Keratinocyte (primary cell): ENCODE results near the gene TUBB2B. TPM values are rescaled to one million over a fixed set of nuclear protein-coding genes. Genes with fewer than 3 reads are reported as not detected.

Experiments used
- DNase-seq: peaks from one replicate; pipeline ENCODE4 v3.0.0-alpha.2; 2011; ENCODE audit warnings: low read depth, missing footprints, low spot score
- FAIRE-seq: peaks from 2 replicates; lab custom pipeline; 2011; peaks lifted over from hg19 to GRCh38; lab: Jason Lieb, UNC
- H2AFZ ChIP-seq: 2 replicates; pipeline ENCODE4 v1.6.0; 2012; ENCODE audit warnings: low read length, control low read depth, inconsistent platforms; ENCODE audit not compliant: control insufficient read depth
- H3K27ac ChIP-seq: 2 replicates; pipeline ENCODE4 v1.5.1; 2011; ENCODE audit warnings: low read length; ENCODE audit not compliant: control insufficient read depth, insufficient read depth
- H3K27me3 ChIP-seq: 3 replicates; pipeline ENCODE4 v1.6.0; 2011; ENCODE audit warnings: low read length; ENCODE audit not compliant: control insufficient read depth, insufficient read depth; ENCODE audit errors: extremely low read depth
- H3K36me3 ChIP-seq, 2 experiments: 2 replicates in 1 of 2; 3 replicates in 1 of 2; pipeline ENCODE4 v1.5.1; 2011; ENCODE audit warnings: low read length in 2 of 2, mild to moderate bottlenecking in 1 of 2; ENCODE audit not compliant: control insufficient read depth in 2 of 2, insufficient read depth in 2 of 2; ENCODE audit errors: extremely low read depth in 1 of 2
- H3K4me1 ChIP-seq: 3 replicates; pipeline ENCODE4 v1.5.1; 2011; ENCODE audit warnings: low read length; ENCODE audit not compliant: control insufficient read depth, insufficient read depth; ENCODE audit errors: extremely low read depth
- H3K4me2 ChIP-seq: 3 replicates; pipeline ENCODE4 v1.6.0; 2011; ENCODE audit warnings: low read depth, low read length; ENCODE audit not compliant: control insufficient read depth, insufficient read depth; ENCODE audit errors: extremely low read depth
- H3K4me3 ChIP-seq, 3 experiments: fragments of 200-600 bp in 1 of 3; sonication (generic) in 1 of 3; 2 replicates in 2 of 3; 3 replicates in 1 of 3; pipeline ENCODE4 v1.5.1; 2011 to 2016; ENCODE audit warnings: low read length in 3 of 3, mild to moderate bottlenecking in 3 of 3, control low read depth in 2 of 3, inconsistent platforms in 1 of 3, low read depth in 1 of 3, mixed read lengths in 1 of 3, mixed run types in 1 of 3, moderate library complexity in 1 of 3; ENCODE audit not compliant: control insufficient read depth in 2 of 3, insufficient read depth in 2 of 3; ENCODE audit errors: extremely low read depth in 1 of 3
- H3K79me2 ChIP-seq: 2 replicates; pipeline ENCODE4 v1.6.0; 2012; ENCODE audit warnings: low read length; ENCODE audit not compliant: control insufficient read depth, insufficient read depth
- H3K9ac ChIP-seq: 3 replicates; pipeline ENCODE4 v1.6.0; 2011; ENCODE audit warnings: low read length; ENCODE audit not compliant: control insufficient read depth, insufficient read depth; ENCODE audit errors: extremely low read depth
- H3K9me1 ChIP-seq: 3 replicates; pipeline ENCODE4 v1.6.0; 2011; ENCODE audit warnings: low read length; ENCODE audit not compliant: control insufficient read depth, insufficient read depth; ENCODE audit errors: extremely low read depth
- H3K9me3 ChIP-seq: 2 replicates; pipeline ENCODE4 v1.5.1; 2012; ENCODE audit warnings: low read depth, low read length; ENCODE audit not compliant: control insufficient read depth
- H4K20me1 ChIP-seq: 3 replicates; pipeline ENCODE4 v1.6.0; 2011; ENCODE audit warnings: low read length; ENCODE audit not compliant: control insufficient read depth, insufficient read depth; ENCODE audit errors: extremely low read depth
- EZH2 ChIP-seq: IDR thresholded peaks from one replicate; pipeline ENCODE4 v1.6.1; 2012; ENCODE audit warnings: inconsistent platforms, mild to moderate bottlenecking, low read length, moderate library complexity
- dilution Hi-C: fragments of 300-500 bp; cut with MboI; formaldehyde crosslinking; loops from one replicate; pipeline ENCODE4 v1.7.0; 2020; ENCODE audit warnings: low sequenced_read_pairs; ENCODE audit not compliant: extremely low pct_ligation_motif_present
- polyA plus RNA-seq, 5 experiments: library from polyadenylated mRNA; depleted of rRNA in 3 of 5; stranded (reverse) in 3 of 5; stranded (forward) in 1 of 5; unstranded in 1 of 5; fragments of >200 nt; gene quantifications; 1 replicate in 1 of 5; 2 replicates in 3 of 5; 3 replicates in 1 of 5; pipeline versions ENCODE4 v1.2.1 to v1.2.3, GENCODE V29; 2011 to 2012; ENCODE audit warnings: missing spikeins in 2 of 5, low read depth in 1 of 5, low replicate concordance in 1 of 5
- TF ChIP-seq, protein P1 (sequence below), 3 experiments: IDR thresholded peaks in 1 of 3; conservative IDR thresholded peaks in 1 of 3; optimal IDR thresholded peaks in 1 of 3; 2 replicates in 2 of 3; 3 replicates in 1 of 3; pipeline versions ENCODE3 to v1.5.1; 2011; ENCODE audit warnings: low read length in 3 of 3, mild to moderate bottlenecking in 3 of 3, moderate library complexity in 2 of 3, control low read depth in 1 of 3, inconsistent platforms in 1 of 3; ENCODE audit not compliant: insufficient read depth in 2 of 3; ENCODE audit errors: extremely low read depth in 1 of 3

Gene TUBB2B
- polyA plus RNA-seq, 1 donor (not counting 4 experiments of a cell fraction or from before 2014, with no cell fraction given) = not detected

DNA sequence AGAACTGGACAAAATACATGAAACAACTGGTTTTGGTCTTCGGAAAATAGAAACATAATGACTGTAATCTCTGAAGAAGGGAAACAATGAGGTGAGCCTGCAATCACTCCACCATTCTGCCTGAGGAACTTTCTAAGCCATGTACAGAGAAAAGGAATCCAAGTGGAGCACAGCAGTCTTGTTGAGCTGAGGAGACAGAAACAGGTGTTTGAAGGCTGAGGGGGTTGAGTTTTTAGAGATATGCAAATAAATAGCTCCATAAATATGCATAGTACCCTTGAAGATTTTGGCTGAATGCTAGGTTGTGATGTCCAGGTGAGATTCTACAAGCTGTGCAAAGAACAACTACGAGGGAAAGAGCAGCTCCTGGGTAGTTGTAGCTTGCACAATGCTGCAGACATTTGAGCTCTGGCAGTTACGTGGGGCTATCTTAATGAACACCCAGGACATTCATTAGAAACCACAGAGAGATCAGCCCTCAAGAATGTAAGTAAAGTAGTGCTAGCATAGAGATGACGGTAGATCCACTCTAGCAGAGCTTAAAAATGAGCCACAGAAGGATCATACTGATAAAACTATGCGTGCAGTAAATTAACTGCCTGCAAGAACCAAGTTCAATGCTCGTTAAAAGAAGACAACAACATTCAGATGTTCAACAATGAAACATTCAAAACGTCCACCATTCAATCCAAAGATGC is 24.3 kb downstream of the TUBB2B start:
- Histone ChIP-seq H3K27me3 (no peaks in the 10 kb centered on the region), H4K20me1 (no peaks in the 10 kb centered on the region), H3K4me3 (no peak overlapping the region), H3K79me2 (no peaks in the 10 kb centered on the region), H2AFZ (no peak overlapping the region), H3K4me2 (no peak overlapping the region), H3K9me3 (no peaks in the 10 kb centered on the region), H3K4me1 (peaks cover 18% of the 10 kb centered on the region), H3K9ac (no peak overlapping the region), H3K9me1 (no peaks in the 10 kb centered on the region), H3K36me3 (no peaks in the 10 kb centered on the region), H3K27ac (no peak overlapping the region)
- no peak for DNase-seq
- TF ChIP-seq, protein P1, sequence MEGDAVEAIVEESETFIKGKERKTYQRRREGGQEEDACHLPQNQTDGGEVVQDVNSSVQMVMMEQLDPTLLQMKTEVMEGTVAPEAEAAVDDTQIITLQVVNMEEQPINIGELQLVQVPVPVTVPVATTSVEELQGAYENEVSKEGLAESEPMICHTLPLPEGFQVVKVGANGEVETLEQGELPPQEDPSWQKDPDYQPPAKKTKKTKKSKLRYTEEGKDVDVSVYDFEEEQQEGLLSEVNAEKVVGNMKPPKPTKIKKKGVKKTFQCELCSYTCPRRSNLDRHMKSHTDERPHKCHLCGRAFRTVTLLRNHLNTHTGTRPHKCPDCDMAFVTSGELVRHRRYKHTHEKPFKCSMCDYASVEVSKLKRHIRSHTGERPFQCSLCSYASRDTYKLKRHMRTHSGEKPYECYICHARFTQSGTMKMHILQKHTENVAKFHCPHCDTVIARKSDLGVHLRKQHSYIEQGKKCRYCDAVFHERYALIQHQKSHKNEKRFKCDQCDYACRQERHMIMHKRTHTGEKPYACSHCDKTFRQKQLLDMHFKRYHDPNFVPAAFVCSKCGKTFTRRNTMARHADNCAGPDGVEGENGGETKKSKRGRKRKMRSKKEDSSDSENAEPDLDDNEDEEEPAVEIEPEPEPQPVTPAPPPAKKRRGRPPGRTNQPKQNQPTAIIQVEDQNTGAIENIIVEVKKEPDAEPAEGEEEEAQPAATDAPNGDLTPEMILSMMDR (optimal IDR thresholded peaks at IDR 0.05 in 1 of 3, IDR thresholded peaks at IDR 0.05 in 1 of 3, conservative IDR thresholded peaks at IDR 0.05 in 1 of 3; ENCODE audit: extremely low read depth in 1 of 3, insufficient read depth in 2 of 3, low read length in 3 of 3) = no peak
- TF ChIP-seq EZH2 = no peak
- FAIRE-seq = no peak
- dilution Hi-C loops = no loop called here

DNA sequence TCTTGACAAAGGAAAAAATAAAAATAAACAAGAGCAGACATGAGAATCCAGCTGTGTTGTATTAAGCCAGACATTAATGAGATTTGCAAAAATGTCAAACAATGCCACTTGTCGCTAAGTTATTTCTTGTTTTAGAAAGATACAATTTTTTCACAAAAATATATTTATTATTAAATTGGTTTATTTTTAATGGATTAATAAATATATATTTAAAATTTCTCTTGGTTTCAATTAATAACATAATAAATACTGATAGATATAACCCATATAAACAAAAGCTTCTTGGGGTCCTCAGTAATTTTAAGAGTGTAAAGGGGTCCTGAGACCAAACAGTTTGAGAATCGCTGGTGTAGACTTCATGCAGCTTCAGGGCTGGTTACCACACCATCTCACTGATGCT is 26.1 kb downstream of the TUBB2B start:
- Histone ChIP-seq H3K9ac (no peak overlapping the region), H3K9me3 (no peaks in the 10 kb centered on the region), H3K9me1 (no peaks in the 10 kb centered on the region), H3K27me3 (no peaks in the 10 kb centered on the region), H3K4me2 (no peak overlapping the region), H3K27ac (no peak overlapping the region), H2AFZ (no peak overlapping the region), H4K20me1 (no peaks in the 10 kb centered on the region), H3K79me2 (no peaks in the 10 kb centered on the region), H3K36me3 (no peaks in the 10 kb centered on the region), H3K4me3 (no peak overlapping the region), H3K4me1 (peaks cover 9% of the 10 kb centered on the region)
- dilution Hi-C loops = no loop called here
- DNase-seq (no peak), FAIRE-seq (no peak)
- TF ChIP-seq EZH2 = no peak
- TF ChIP-seq, protein P1 (optimal IDR thresholded peaks at IDR 0.05 in 1 of 3, IDR thresholded peaks at IDR 0.05 in 1 of 3, conservative IDR thresholded peaks at IDR 0.05 in 1 of 3; ENCODE audit: extremely low read depth in 1 of 3, insufficient read depth in 2 of 3, low read length in 3 of 3) = no peak
